HL-60 (cell line): ENCODE measurements around the gene JAK1.
"Not testable (repeated sequence)": the region's sequence is repeated elsewhere in the genome, so short reads cannot be mapped to it uniquely, and the experiment has no call there.

Experiments used
- DNase-seq, 2 experiments: peaks; one replicate each; pipeline ENCODE4 v3.0.0-alpha.2; 2010 to 2020; ENCODE audit warnings: low read depth in 1 of 2, low spot score in 1 of 2
- H3K27ac ChIP-seq: fragments of 250-450 bp; sonication (Bioruptor Pico); replicated peaks from 2 replicates; pipeline ENCODE4 v1.5.1; 2020; ENCODE audit warnings: mild to moderate bottlenecking, moderate library complexity
- H3K27me3 ChIP-seq: fragments of 250-450 bp; sonication (Bioruptor Pico); 2 replicates; pipeline ENCODE4 v1.5.1; 2021; ENCODE audit warnings: mild to moderate bottlenecking, moderate library complexity; ENCODE audit not compliant: insufficient read depth, poor library complexity, severe bottlenecking
- H3K4me3 ChIP-seq: replicated peaks from 2 replicates; pipeline ENCODE4 v1.5.1; 2011; ENCODE audit warnings: mild to moderate bottlenecking, control low read depth, low read length; ENCODE audit not compliant: insufficient read depth
- CTCF ChIP-seq: IDR thresholded peaks from one replicate; pipeline ENCODE4 v1.5.1; 2011; ENCODE audit warnings: low read length, control low read depth, inconsistent platforms; ENCODE audit not compliant: insufficient read depth
- GABPA ChIP-seq: IDR thresholded peaks from 2 replicates; pipeline ENCODE4 v1.6.1; 2012; ENCODE audit warnings: low read depth
- POLR2AphosphoS5 ChIP-seq: IDR thresholded peaks from 2 replicates; pipeline ENCODE4 v1.6.1; 2012; ENCODE audit warnings: low read depth
- REST ChIP-seq: IDR thresholded peaks from 2 replicates; pipeline ENCODE4 v1.6.1; 2012; ENCODE audit warnings: low read depth; ENCODE audit not compliant: insufficient replicate concordance
- SPI1 ChIP-seq: IDR thresholded peaks from 2 replicates; pipeline ENCODE4 v1.6.1; 2012; ENCODE audit warnings: low read depth, mild to moderate bottlenecking, borderline replicate concordance

Gene JAK1

GRCh38 chr1:64921771-64922170, 44.6 kb downstream of the JAK1 start:
- DNase-seq, result no peak
- H3K4me3 ChIP-seq, result no peak overlapping the region
- H3K27ac ChIP-seq, result no peak overlapping the region
- TF ChIP-seq SPI1 (no peak), REST (no peak), CTCF (no peak), GABPA (no peak), POLR2AphosphoS5 (no peak)
- no peaks in the 10 kb centered on the region for H3K27me3 ChIP-seq

- TF ChIP-seq CTCF (no peak), REST (no peak), POLR2AphosphoS5 (no peak), SPI1 (no peak), GABPA (no peak)
- no peak for DNase-seq
- H3K27ac ChIP-seq, result no peak overlapping the region
- no peaks in the 10 kb centered on the region for H3K27me3 ChIP-seq
- H3K4me3 ChIP-seq, result no peak overlapping the region
These were observed 45.3 kb downstream of the JAK1 start for GRCh38 chr1:64920941-64921589.

GRCh38 chr1:64919120-64919519, 47.2 kb downstream of the JAK1 start:
- not testable (repeated sequence) for H3K4me3 ChIP-seq, H3K27me3 ChIP-seq, DNase-seq, H3K27ac ChIP-seq

- DNase-seq, result no peak
- Histone ChIP-seq H3K27me3 (no peaks in the 10 kb centered on the region), H3K4me3 (no peak overlapping the region), H3K27ac (no peak overlapping the region)
- no peak for TF ChIP-seq REST
- TF ChIP-seq POLR2AphosphoS5, result no peak
- no peak for TF ChIP-seq GABPA
- no peak for TF ChIP-seq CTCF
- no peak for TF ChIP-seq SPI1
These were observed 48.4 kb downstream of the JAK1 start for GRCh38 chr1:64917907-64918306.
